HL-60 (cell line): ENCODE measurements around the gene FBXO3.

ENCODE experiments used
- DNase-seq, 2 experiments: peaks; one replicate each; pipeline ENCODE4 v3.0.0-alpha.2; 2010 to 2020; ENCODE audit warnings: low read depth in 1 of 2, low spot score in 1 of 2
- H3K27ac ChIP-seq: fragments of 250-450 bp; sonication (Bioruptor Pico); replicated peaks from 2 replicates; pipeline ENCODE4 v1.5.1; 2020; ENCODE audit warnings: mild to moderate bottlenecking, moderate library complexity
- H3K27me3 ChIP-seq: fragments of 250-450 bp; sonication (Bioruptor Pico); 2 replicates; pipeline ENCODE4 v1.5.1; 2021; ENCODE audit warnings: mild to moderate bottlenecking, moderate library complexity; ENCODE audit not compliant: insufficient read depth, poor library complexity, severe bottlenecking
- H3K4me3 ChIP-seq: replicated peaks from 2 replicates; pipeline ENCODE4 v1.5.1; 2011; ENCODE audit warnings: mild to moderate bottlenecking, control low read depth, low read length; ENCODE audit not compliant: insufficient read depth
- CTCF ChIP-seq: IDR thresholded peaks from one replicate; pipeline ENCODE4 v1.5.1; 2011; ENCODE audit warnings: low read length, control low read depth, inconsistent platforms; ENCODE audit not compliant: insufficient read depth
- GABPA ChIP-seq: IDR thresholded peaks from 2 replicates; pipeline ENCODE4 v1.6.1; 2012; ENCODE audit warnings: low read depth
- POLR2AphosphoS5 ChIP-seq: IDR thresholded peaks from 2 replicates; pipeline ENCODE4 v1.6.1; 2012; ENCODE audit warnings: low read depth
- REST ChIP-seq: IDR thresholded peaks from 2 replicates; pipeline ENCODE4 v1.6.1; 2012; ENCODE audit warnings: low read depth; ENCODE audit not compliant: insufficient replicate concordance
- SPI1 ChIP-seq: IDR thresholded peaks from 2 replicates; pipeline ENCODE4 v1.6.1; 2012; ENCODE audit warnings: low read depth, mild to moderate bottlenecking, borderline replicate concordance

FBXO3 gene

GRCh38 chr11:33772300-33772699 is 2.0 kb downstream of the FBXO3 start:
- TF ChIP-seq POLR2AphosphoS5 (no peak), CTCF (no peak), REST (no peak), SPI1 (no peak), GABPA (no peak)
- DNase-seq: no peak
- H3K27me3 ChIP-seq: peaks cover 10% of the 10 kb centered on the region
- H3K4me3 ChIP-seq: no peak overlapping the region
- no peak overlapping the region for H3K27ac ChIP-seq

GRCh38 chr11:33770236-33770635 is 4.1 kb downstream of the FBXO3 start:
- peaks cover 3% of the 10 kb centered on the region for H3K27me3 ChIP-seq
- TF ChIP-seq REST: no peak
- TF ChIP-seq GABPA: no peak
- TF ChIP-seq POLR2AphosphoS5: no peak
- TF ChIP-seq CTCF: no peak
- TF ChIP-seq SPI1: no peak
- H3K27ac ChIP-seq: no peak overlapping the region
- DNase-seq: no peak
- H3K4me3 ChIP-seq: no peak overlapping the region

GRCh38 chr11:33769542-33769941 is 4.8 kb downstream of the FBXO3 start:
- no peak overlapping the region for H3K27ac ChIP-seq
- DNase-seq: no peak
- no peak overlapping the region for H3K4me3 ChIP-seq
- TF ChIP-seq SPI1 (no peak), CTCF (no peak), POLR2AphosphoS5 (no peak), REST (no peak), GABPA (no peak)
- H3K27me3 ChIP-seq: no peaks in the 10 kb centered on the region
